ENCODE results near the gene CPT1B. TPM values are rescaled to one million over a fixed set of nuclear protein-coding genes. Genes with fewer than 3 reads are reported as not detected.

Gene CPT1B
- total and polyA plus RNA-seq, 2 experiments from 2014 or later = 5.6 to 14.4 TPM

DNA sequence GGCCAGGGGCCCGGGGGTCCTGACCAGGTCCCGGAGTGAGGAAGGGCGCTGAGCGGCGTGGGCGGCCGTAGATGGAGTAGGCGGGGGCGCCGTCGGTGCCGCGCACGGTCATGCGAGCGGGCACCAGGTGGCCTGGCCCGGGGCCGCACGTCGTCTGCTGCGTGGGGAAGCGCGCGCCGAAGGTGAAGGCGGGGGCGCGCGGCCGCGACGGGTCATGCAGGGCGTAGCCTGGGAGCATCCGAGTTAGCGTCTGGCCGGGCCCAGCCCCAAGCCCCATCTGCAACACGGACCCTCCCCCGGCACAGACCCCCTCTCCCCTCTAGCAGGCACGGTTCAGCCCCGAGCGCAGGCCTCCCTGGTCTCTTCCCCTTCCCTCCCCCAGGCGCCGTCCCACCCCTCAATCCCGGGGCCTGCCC is 46.7 kb downstream of the CPT1B start:
- Mint-ChIP-seq H3K4me1 (peaks cover 10% of the 10 kb centered on the region; the same call in 2 of the 3 replicates), H3K27me3 (ENCODE audit: insufficient read depth, low read depth, poor library complexity) (peaks cover 77% of the 10 kb centered on the region), H3K27ac (no peak overlapping the region), H3K4me3 (peak overlapping the region; percentile 65; the same call in 2 of the 3 replicates), H3K36me3 (ENCODE audit: low read depth) (no peaks in the 10 kb centered on the region), H3K9me3 (no peaks in the 10 kb centered on the region; the same call in 2 of the 3 replicates)
- Histone ChIP-seq H3K27me3 (ENCODE audit: insufficient read depth) (peaks cover 82% of the 10 kb centered on the region), H4K20me1 (replicated peaks; ENCODE audit: insufficient read depth) (no peaks in the 10 kb centered on the region; the same call in none of the 2 replicates), H3K27ac (ENCODE audit: low read depth) (no peak overlapping the region), H3K79me2 (replicated peaks; ENCODE audit: insufficient read depth) (no peaks in the 10 kb centered on the region), H3K9me2 (ENCODE audit: insufficient read depth) (no peaks in the 10 kb centered on the region), H3K4me3 (peak overlapping the region; percentile 66), H3K36me3 (ENCODE audit: insufficient read depth) (no peaks in the 10 kb centered on the region), H3F3A (replicated peaks; ENCODE audit: low read depth) (no peaks in the 10 kb centered on the region; the same call in 1 of the 2 replicates), H3K4me1 (ENCODE audit: insufficient read depth) (0 out of 2 replicates have a peak, but pooled peaks cover 4% of the 10 kb centered on the region), H3K4me2 (peak overlapping the region; percentile 87), H2AFZ (peak overlapping the region; percentile 83)
- ATAC-seq (peak; percentile 24), DNase-seq (ENCODE audit: low spot score) (peak; percentile 54)
- TF ChIP-seq NANOG (IDR thresholded peaks at IDR 0.05; ENCODE audit: borderline replicate concordance) (no peak), POLR2AphosphoS5 (IDR thresholded peaks at IDR 0.05; ENCODE audit: low read depth) (no peak), ZNF331 (CRISPR knock-in tag; IDR thresholded peaks at IDR 0.05; ENCODE audit: low read depth) (no peak), EZH2 (IDR thresholded peaks at IDR 0.05; ENCODE audit: low read depth, unreplicated experiment) (no peak), EZH2phosphoT487 (IDR thresholded peaks at IDR 0.05; ENCODE audit: unreplicated experiment) (no peak), CREB1 (CRISPR knock-in tag; IDR thresholded peaks at IDR 0.05; ENCODE audit: low read depth) (no peak), JUNB (IDR thresholded peaks at IDR 0.05; ENCODE audit: unreplicated experiment) (no peak), ZNF114 (CRISPR knock-in tag; IDR thresholded peaks at IDR 0.05) (no peak), STAT1 (IDR thresholded peaks at IDR 0.05; ENCODE audit: unreplicated experiment) (no peak)
- TF ChIP-seq, protein P1, sequence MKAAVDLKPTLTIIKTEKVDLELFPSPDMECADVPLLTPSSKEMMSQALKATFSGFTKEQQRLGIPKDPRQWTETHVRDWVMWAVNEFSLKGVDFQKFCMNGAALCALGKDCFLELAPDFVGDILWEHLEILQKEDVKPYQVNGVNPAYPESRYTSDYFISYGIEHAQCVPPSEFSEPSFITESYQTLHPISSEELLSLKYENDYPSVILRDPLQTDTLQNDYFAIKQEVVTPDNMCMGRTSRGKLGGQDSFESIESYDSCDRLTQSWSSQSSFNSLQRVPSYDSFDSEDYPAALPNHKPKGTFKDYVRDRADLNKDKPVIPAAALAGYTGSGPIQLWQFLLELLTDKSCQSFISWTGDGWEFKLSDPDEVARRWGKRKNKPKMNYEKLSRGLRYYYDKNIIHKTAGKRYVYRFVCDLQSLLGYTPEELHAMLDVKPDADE (IDR thresholded peaks at IDR 0.05) = no peak
- TF ChIP-seq, protein P2, sequence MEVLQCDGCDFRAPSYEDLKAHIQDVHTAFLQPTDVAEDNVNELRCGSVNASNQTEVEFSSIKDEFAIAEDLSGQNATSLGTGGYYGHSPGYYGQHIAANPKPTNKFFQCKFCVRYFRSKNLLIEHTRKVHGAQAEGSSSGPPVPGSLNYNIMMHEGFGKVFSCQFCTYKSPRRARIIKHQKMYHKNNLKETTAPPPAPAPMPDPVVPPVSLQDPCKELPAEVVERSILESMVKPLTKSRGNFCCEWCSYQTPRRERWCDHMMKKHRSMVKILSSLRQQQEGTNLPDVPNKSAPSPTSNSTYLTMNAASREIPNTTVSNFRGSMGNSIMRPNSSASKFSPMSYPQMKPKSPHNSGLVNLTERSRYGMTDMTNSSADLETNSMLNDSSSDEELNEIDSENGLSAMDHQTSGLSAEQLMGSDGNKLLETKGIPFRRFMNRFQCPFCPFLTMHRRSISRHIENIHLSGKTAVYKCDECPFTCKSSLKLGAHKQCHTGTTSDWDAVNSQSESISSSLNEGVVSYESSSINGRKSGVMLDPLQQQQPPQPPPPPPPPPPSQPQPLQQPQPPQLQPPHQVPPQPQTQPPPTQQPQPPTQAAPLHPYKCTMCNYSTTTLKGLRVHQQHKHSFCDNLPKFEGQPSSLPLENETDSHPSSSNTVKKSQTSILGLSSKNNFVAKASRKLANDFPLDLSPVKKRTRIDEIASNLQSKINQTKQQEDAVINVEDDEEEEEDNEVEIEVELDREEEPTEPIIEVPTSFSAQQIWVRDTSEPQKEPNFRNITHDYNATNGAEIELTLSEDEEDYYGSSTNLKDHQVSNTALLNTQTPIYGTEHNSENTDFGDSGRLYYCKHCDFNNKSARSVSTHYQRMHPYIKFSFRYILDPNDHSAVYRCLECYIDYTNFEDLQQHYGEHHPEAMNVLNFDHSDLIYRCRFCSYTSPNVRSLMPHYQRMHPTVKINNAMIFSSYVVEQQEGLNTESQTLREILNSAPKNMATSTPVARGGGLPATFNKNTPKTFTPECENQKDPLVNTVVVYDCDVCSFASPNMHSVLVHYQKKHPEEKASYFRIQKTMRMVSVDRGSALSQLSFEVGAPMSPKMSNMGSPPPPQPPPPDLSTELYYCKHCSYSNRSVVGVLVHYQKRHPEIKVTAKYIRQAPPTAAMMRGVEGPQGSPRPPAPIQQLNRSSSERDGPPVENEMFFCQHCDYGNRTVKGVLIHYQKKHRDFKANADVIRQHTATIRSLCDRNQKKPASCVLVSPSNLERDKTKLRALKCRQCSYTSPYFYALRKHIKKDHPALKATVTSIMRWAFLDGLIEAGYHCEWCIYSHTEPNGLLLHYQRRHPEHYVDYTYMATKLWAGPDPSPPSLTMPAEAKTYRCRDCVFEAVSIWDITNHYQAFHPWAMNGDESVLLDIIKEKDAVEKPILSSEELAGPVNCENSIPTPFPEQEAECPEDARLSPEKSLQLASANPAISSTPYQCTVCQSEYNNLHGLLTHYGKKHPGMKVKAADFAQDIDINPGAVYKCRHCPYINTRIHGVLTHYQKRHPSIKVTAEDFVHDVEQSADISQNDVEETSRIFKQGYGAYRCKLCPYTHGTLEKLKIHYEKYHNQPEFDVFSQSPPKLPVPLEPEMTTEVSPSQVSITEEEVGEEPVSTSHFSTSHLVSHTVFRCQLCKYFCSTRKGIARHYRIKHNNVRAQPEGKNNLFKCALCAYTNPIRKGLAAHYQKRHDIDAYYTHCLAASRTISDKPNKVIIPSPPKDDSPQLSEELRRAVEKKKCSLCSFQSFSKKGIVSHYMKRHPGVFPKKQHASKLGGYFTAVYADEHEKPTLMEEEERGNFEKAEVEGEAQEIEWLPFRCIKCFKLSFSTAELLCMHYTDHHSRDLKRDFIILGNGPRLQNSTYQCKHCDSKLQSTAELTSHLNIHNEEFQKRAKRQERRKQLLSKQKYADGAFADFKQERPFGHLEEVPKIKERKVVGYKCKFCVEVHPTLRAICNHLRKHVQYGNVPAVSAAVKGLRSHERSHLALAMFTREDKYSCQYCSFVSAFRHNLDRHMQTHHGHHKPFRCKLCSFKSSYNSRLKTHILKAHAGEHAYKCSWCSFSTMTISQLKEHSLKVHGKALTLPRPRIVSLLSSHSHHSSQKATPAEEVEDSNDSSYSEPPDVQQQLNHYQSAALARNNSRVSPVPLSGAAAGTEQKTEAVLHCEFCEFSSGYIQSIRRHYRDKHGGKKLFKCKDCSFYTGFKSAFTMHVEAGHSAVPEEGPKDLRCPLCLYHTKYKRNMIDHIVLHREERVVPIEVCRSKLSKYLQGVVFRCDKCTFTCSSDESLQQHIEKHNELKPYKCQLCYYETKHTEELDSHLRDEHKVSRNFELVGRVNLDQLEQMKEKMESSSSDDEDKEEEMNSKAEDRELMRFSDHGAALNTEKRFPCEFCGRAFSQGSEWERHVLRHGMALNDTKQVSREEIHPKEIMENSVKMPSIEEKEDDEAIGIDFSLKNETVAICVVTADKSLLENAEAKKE (CRISPR knock-in tag; IDR thresholded peaks at IDR 0.05) = no peak
- TF ChIP-seq, protein P3, sequence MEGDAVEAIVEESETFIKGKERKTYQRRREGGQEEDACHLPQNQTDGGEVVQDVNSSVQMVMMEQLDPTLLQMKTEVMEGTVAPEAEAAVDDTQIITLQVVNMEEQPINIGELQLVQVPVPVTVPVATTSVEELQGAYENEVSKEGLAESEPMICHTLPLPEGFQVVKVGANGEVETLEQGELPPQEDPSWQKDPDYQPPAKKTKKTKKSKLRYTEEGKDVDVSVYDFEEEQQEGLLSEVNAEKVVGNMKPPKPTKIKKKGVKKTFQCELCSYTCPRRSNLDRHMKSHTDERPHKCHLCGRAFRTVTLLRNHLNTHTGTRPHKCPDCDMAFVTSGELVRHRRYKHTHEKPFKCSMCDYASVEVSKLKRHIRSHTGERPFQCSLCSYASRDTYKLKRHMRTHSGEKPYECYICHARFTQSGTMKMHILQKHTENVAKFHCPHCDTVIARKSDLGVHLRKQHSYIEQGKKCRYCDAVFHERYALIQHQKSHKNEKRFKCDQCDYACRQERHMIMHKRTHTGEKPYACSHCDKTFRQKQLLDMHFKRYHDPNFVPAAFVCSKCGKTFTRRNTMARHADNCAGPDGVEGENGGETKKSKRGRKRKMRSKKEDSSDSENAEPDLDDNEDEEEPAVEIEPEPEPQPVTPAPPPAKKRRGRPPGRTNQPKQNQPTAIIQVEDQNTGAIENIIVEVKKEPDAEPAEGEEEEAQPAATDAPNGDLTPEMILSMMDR (conservative IDR thresholded peaks at IDR 0.05; ENCODE audit: low read depth in 2 of 2) = no peak
- TF ChIP-seq, protein P4, sequence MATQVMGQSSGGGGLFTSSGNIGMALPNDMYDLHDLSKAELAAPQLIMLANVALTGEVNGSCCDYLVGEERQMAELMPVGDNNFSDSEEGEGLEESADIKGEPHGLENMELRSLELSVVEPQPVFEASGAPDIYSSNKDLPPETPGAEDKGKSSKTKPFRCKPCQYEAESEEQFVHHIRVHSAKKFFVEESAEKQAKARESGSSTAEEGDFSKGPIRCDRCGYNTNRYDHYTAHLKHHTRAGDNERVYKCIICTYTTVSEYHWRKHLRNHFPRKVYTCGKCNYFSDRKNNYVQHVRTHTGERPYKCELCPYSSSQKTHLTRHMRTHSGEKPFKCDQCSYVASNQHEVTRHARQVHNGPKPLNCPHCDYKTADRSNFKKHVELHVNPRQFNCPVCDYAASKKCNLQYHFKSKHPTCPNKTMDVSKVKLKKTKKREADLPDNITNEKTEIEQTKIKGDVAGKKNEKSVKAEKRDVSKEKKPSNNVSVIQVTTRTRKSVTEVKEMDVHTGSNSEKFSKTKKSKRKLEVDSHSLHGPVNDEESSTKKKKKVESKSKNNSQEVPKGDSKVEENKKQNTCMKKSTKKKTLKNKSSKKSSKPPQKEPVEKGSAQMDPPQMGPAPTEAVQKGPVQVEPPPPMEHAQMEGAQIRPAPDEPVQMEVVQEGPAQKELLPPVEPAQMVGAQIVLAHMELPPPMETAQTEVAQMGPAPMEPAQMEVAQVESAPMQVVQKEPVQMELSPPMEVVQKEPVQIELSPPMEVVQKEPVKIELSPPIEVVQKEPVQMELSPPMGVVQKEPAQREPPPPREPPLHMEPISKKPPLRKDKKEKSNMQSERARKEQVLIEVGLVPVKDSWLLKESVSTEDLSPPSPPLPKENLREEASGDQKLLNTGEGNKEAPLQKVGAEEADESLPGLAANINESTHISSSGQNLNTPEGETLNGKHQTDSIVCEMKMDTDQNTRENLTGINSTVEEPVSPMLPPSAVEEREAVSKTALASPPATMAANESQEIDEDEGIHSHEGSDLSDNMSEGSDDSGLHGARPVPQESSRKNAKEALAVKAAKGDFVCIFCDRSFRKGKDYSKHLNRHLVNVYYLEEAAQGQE (IDR thresholded peaks at IDR 0.05; ENCODE audit: unreplicated experiment) = no peak

All from GM23338 (cell line).